ENCODE results near the gene SMIM45.
A peak's percentile ranks its signal among the peaks of the same experiment; 100 is the strongest.

The SMIM45 gene

GRCh38 chr22:41951898-41952474, at the start of gene SMIM45:
Gene SMIM45, plus strand, starts transcription at chr22:41952150.
- no peak within 1 kb of the TSS for H3K27ac ChIP-seq (ENCODE audit: low read depth, low read length)

GRCh38 chr22:41902932-41903421, 49.0 kb upstream of the SMIM45 start:
- Histone ChIP-seq H3K9ac (ENCODE audit: low read depth in 1 of 2, low read length in 2 of 2) (no peak overlapping the region), H3K9me3 (ENCODE audit: control insufficient read depth in 1 of 2, low read length in 2 of 2) (no peaks in the 10 kb centered on the region), H3K4me1 (ENCODE audit: control insufficient read depth in 1 of 2, insufficient read depth in 2 of 2, low read length in 2 of 2) (peaks cover 0 to 7% of the 10 kb centered on the region in 2 donors), H3K4me3 (ENCODE audit: low read depth in 1 of 2, low read length in 2 of 2) (no peak overlapping the region), H3K27me3 (ENCODE audit: control insufficient read depth in 1 of 2, insufficient read depth in 2 of 2, low read length in 2 of 2) (no peaks in the 10 kb centered on the region), H3K27ac (ENCODE audit: low read depth, low read length) (peak overlapping the region; percentile 32), H3K36me3 (ENCODE audit: control insufficient read depth in 1 of 2, insufficient read depth in 2 of 2, low read length in 2 of 2) (peaks cover 42 to 97% of the 10 kb centered on the region in 2 donors)

More at GRCh38 chr22:41951898-41952474, at the start of gene SMIM45:
- Histone ChIP-seq H3K9me3 (ENCODE audit: control insufficient read depth in 1 of 2, low read length in 2 of 2) (no peaks in the 10 kb centered on the region), H3K27me3 (ENCODE audit: control insufficient read depth in 1 of 2, insufficient read depth in 2 of 2, low read length in 2 of 2) (no peaks in the 10 kb centered on the region), H3K4me1 (ENCODE audit: control insufficient read depth in 1 of 2, insufficient read depth in 2 of 2, low read length in 2 of 2) (peaks cover 0 to 4% of the 10 kb centered on the region in 2 donors), H3K9ac (ENCODE audit: low read depth in 1 of 2, low read length in 2 of 2) (no peak within 1 kb of the TSS), H3K36me3 (ENCODE audit: control insufficient read depth in 1 of 2, insufficient read depth in 2 of 2, low read length in 2 of 2) (no peaks in the 10 kb centered on the region), H3K4me3 (ENCODE audit: low read depth in 1 of 2, low read length in 2 of 2) (no peak within 1 kb of the TSS)

DNA sequence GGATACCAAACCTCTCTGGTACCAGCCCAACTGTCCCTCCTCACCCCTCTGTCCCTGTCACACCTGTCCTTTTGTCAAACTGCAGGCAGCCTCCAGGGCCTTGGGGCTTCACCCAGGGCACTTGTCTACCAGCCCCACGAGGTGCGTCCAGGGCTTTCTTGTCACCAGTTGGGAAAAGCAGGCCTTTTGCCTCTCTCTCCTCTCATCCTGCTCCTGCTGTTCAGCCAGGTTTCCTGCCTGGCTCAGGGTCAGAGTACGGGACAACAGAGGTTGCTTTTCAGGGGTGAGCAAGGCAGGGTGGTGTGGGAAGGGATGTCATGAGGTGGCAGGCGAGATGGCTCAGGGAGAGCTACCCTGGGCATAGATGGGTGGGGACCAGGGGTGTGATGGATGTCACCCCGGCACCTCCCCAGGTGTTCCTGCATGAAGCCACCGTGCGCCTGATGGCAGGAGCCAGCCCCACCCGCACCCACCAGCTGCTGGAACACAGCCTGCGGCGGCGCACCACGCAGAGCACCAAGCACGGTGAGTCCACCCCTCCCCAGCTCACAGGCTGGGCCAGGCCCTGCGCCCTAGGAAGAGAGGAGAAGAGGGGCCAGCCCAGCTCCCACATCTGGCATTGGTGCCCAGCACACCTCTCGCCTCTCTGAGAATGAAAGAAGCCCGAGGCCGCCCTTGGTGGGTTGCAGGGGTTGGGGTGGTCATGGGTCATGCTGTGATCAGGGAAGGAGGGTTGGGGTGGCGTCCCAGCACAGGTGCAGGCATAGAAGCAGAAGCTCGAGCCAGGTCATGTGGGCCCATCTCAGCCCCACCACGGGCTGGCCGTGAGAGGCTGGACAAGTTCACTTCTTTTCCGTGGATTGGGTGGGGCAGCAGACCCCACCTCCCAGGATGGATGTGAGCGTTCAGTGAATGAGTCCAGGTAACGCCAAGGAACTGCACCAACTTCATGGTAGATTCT, 47.2 kb upstream of the SMIM45 start:
- no peaks in the 10 kb centered on the region for H3K9me3 ChIP-seq (ENCODE audit: control insufficient read depth in 1 of 2, low read length in 2 of 2)
- H3K4me1 ChIP-seq (ENCODE audit: control insufficient read depth in 1 of 2, insufficient read depth in 2 of 2, low read length in 2 of 2) = peaks cover 3 to 11% of the 10 kb centered on the region in 2 donors
- no peak overlapping the region for H3K4me3 ChIP-seq (ENCODE audit: low read depth in 1 of 2, low read length in 2 of 2)
- H3K9ac ChIP-seq (ENCODE audit: low read depth in 1 of 2, low read length in 2 of 2) = no peak overlapping the region
- H3K27ac ChIP-seq (ENCODE audit: low read depth, low read length) = no peak overlapping the region
- peaks cover 0 to 5% of the 10 kb centered on the region in 2 donors for H3K27me3 ChIP-seq (ENCODE audit: control insufficient read depth in 1 of 2, insufficient read depth in 2 of 2, low read length in 2 of 2)
- peaks cover 27 to 81% of the 10 kb centered on the region in 2 donors for H3K36me3 ChIP-seq (ENCODE audit: control insufficient read depth in 1 of 2, insufficient read depth in 2 of 2, low read length in 2 of 2)

GRCh38 chr22:41905411-41906202, 46.3 kb upstream of the SMIM45 start:
- H3K27ac ChIP-seq (ENCODE audit: low read depth, low read length) = no peak overlapping the region
- peaks cover 3 to 14% of the 10 kb centered on the region in 2 donors for H3K4me1 ChIP-seq (ENCODE audit: control insufficient read depth in 1 of 2, insufficient read depth in 2 of 2, low read length in 2 of 2)
- no peaks in the 10 kb centered on the region for H3K9me3 ChIP-seq (ENCODE audit: control insufficient read depth in 1 of 2, low read length in 2 of 2)
- H3K36me3 ChIP-seq (ENCODE audit: control insufficient read depth in 1 of 2, insufficient read depth in 2 of 2, low read length in 2 of 2) = peaks cover 18 to 72% of the 10 kb centered on the region in 2 donors
- H3K4me3 ChIP-seq (ENCODE audit: low read depth in 1 of 2, low read length in 2 of 2) = no peak overlapping the region
- peaks cover 4 to 7% of the 10 kb centered on the region in 2 donors for H3K27me3 ChIP-seq (ENCODE audit: control insufficient read depth in 1 of 2, insufficient read depth in 2 of 2, low read length in 2 of 2)
- no peak overlapping the region for H3K9ac ChIP-seq (ENCODE audit: low read depth in 1 of 2, low read length in 2 of 2)

GRCh38 chr22:41906822-41907221, 45.1 kb upstream of the SMIM45 start:
- Histone ChIP-seq H3K9ac (ENCODE audit: low read depth in 1 of 2, low read length in 2 of 2) (no peak overlapping the region), H3K36me3 (ENCODE audit: control insufficient read depth in 1 of 2, insufficient read depth in 2 of 2, low read length in 2 of 2) (peaks cover 18 to 60% of the 10 kb centered on the region in 2 donors), H3K9me3 (ENCODE audit: control insufficient read depth in 1 of 2, low read length in 2 of 2) (no peaks in the 10 kb centered on the region), H3K4me1 (ENCODE audit: control insufficient read depth in 1 of 2, insufficient read depth in 2 of 2, low read length in 2 of 2) (peaks cover 3 to 22% of the 10 kb centered on the region in 2 donors), H3K4me3 (ENCODE audit: low read depth in 1 of 2, low read length in 2 of 2) (no peak overlapping the region), H3K27me3 (ENCODE audit: control insufficient read depth in 1 of 2, insufficient read depth in 2 of 2, low read length in 2 of 2) (peaks cover 16 to 17% of the 10 kb centered on the region in 2 donors), H3K27ac (ENCODE audit: low read depth, low read length) (no peak overlapping the region)

DNA sequence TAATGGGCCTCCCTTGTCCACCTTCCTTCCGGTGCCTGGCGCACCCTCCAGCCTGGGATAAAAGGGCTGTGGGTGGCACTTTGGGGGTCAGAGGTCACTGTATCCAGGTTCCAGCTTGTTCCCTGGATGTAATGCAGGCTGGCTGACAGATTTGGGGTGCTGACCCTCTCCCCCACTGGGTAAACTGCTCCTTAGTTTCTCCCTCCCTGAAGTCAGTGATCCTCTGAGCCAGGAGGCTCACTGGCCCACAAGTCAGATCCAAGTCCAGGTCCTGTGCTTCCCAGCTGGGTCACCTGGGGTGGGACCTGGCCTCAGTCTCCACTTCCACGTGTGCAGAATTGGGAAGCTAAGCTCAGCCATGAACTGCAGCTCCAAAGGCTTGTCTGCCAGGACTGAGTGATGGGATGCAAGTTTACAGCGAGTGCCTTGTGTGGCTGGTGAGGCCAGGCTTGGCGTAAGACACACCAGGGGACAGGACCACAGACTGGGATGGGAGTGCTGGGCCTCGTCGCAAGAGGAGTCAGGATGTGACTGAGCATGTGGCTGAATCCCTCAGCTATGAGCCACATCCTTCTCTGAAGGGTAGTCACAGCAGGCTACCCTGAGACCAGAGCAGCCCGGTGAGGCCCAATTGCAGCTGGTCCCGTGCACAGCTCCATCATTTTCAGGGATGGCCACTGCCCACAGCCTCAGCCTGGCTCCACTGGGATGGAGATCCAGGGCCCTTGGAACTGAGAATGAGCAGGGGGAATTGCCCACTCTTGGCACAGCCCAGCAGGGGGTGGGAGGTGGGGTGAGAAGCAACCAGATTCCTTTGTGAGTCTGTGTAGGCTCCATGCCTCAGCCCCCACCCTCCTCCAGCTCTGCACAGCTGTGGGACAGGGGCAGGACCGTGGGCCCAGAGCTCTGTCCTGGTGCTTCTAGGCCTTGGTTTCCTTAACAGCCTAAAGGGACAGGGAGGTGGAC, 44.2 kb upstream of the SMIM45 start:
- peaks cover 3 to 22% of the 10 kb centered on the region in 2 donors for H3K4me1 ChIP-seq (ENCODE audit: control insufficient read depth in 1 of 2, insufficient read depth in 2 of 2, low read length in 2 of 2)
- peaks cover 17 to 51% of the 10 kb centered on the region in 2 donors for H3K36me3 ChIP-seq (ENCODE audit: control insufficient read depth in 1 of 2, insufficient read depth in 2 of 2, low read length in 2 of 2)
- no peak overlapping the region for H3K27ac ChIP-seq (ENCODE audit: low read depth, low read length)
- no peak overlapping the region for H3K4me3 ChIP-seq (ENCODE audit: low read depth in 1 of 2, low read length in 2 of 2)
- H3K9ac ChIP-seq (ENCODE audit: low read depth in 1 of 2, low read length in 2 of 2) = no peak overlapping the region
- H3K9me3 ChIP-seq (ENCODE audit: control insufficient read depth in 1 of 2, low read length in 2 of 2) = no peaks in the 10 kb centered on the region
- H3K27me3 ChIP-seq (ENCODE audit: control insufficient read depth in 1 of 2, insufficient read depth in 2 of 2, low read length in 2 of 2) = peaks cover 25 to 26% of the 10 kb centered on the region in 2 donors

GRCh38 chr22:41908411-41909309, 43.3 kb upstream of the SMIM45 start:
- Histone ChIP-seq H3K27me3 (ENCODE audit: control insufficient read depth in 1 of 2, insufficient read depth in 2 of 2, low read length in 2 of 2) (peaks cover 34 to 35% of the 10 kb centered on the region in 2 donors), H3K27ac (ENCODE audit: low read depth, low read length) (no peak overlapping the region), H3K9ac (ENCODE audit: low read depth in 1 of 2, low read length in 2 of 2) (no peak overlapping the region), H3K9me3 (ENCODE audit: control insufficient read depth in 1 of 2, low read length in 2 of 2) (no peaks in the 10 kb centered on the region), H3K4me3 (ENCODE audit: low read depth in 1 of 2, low read length in 2 of 2) (no peak overlapping the region), H3K4me1 (ENCODE audit: control insufficient read depth in 1 of 2, insufficient read depth in 2 of 2, low read length in 2 of 2) (peaks cover 3 to 22% of the 10 kb centered on the region in 2 donors), H3K36me3 (ENCODE audit: control insufficient read depth in 1 of 2, insufficient read depth in 2 of 2, low read length in 2 of 2) (peaks cover 12 to 42% of the 10 kb centered on the region in 2 donors)

GRCh38 chr22:41909310-41910049, 42.5 kb upstream of the SMIM45 start:
- H3K9me3 ChIP-seq (ENCODE audit: control insufficient read depth in 1 of 2, low read length in 2 of 2) = no peaks in the 10 kb centered on the region
- no peak overlapping the region for H3K9ac ChIP-seq (ENCODE audit: low read depth in 1 of 2, low read length in 2 of 2)
- no peak overlapping the region for H3K27ac ChIP-seq (ENCODE audit: low read depth, low read length)
- H3K4me3 ChIP-seq (ENCODE audit: low read depth in 1 of 2, low read length in 2 of 2) = no peak overlapping the region
- peaks cover 35 to 37% of the 10 kb centered on the region in 2 donors for H3K27me3 ChIP-seq (ENCODE audit: control insufficient read depth in 1 of 2, insufficient read depth in 2 of 2, low read length in 2 of 2)
- peaks cover 9 to 34% of the 10 kb centered on the region in 2 donors for H3K36me3 ChIP-seq (ENCODE audit: control insufficient read depth in 1 of 2, insufficient read depth in 2 of 2, low read length in 2 of 2)
- peaks cover 3 to 22% of the 10 kb centered on the region in 2 donors for H3K4me1 ChIP-seq (ENCODE audit: control insufficient read depth in 1 of 2, insufficient read depth in 2 of 2, low read length in 2 of 2)

Data from duodenal mucosa (tissue), 2 donors.